K562 (cell line): ENCODE results near the gene CLCF1. TPM values are rescaled to one million over a fixed set of nuclear protein-coding genes. Genes with fewer than 3 reads are reported as not detected.

Experiments used
- BCL6 ChIP-seq: fragments of 250-450 bp; sonication (Bioruptor Pico); IDR thresholded peaks from 2 replicates; pipeline ENCODE4 v1.4.0; 2020
- CSDE1 ChIP-seq, 2 experiments: fragments of 450-650 bp; IDR thresholded peaks; 2 replicates each; pipeline ENCODE4 v1.6.1; 2016; ENCODE audit warnings: mild to moderate bottlenecking in 1 of 2
- E4F1 ChIP-seq: fragments of 250-450 bp; sonication (Bioruptor Pico); IDR thresholded peaks from 2 replicates; pipeline ENCODE4 v1.5.0; 2021; ENCODE audit warnings: mild to moderate bottlenecking, borderline replicate concordance
- HOXB6 ChIP-seq: fragments of 250-450 bp; sonication (Bioruptor Pico); IDR thresholded peaks from 2 replicates; pipeline ENCODE4 v1.5.1; 2022; ENCODE audit warnings: mild to moderate bottlenecking, borderline replicate concordance
- KAT7 ChIP-seq: sonication (generic); formaldehyde crosslinking; IDR thresholded peaks from 2 replicates; pipeline ENCODE4 v1.8.0; 2022; ENCODE audit warnings: missing genetic modification reagents, mild to moderate bottlenecking, borderline replicate concordance
- LARP7 ChIP-seq: fragments of 450-650 bp; IDR thresholded peaks from 2 replicates; pipeline ENCODE4 v1.6.1; 2016
- MEIS2 ChIP-seq: fragments of 450-650 bp; IDR thresholded peaks from 2 replicates; pipeline ENCODE4 v1.6.1; 2014; ENCODE audit warnings: mild to moderate bottlenecking; ENCODE audit not compliant: partially characterized antibody
- MYC ChIP-seq, 2 experiments: fragments of 250-450 bp in 1 of 2; sonication (Bioruptor Pico) in 1 of 2; IDR thresholded peaks; 2 replicates each; pipeline versions ENCODE4 v1.5.1 to v1.6.1; 2012 to 2021; ENCODE audit warnings: low read depth in 2 of 2, borderline replicate concordance in 1 of 2, improper control_type of control experiment in 1 of 2, low read length in 1 of 2, mild to moderate bottlenecking in 1 of 2, moderate library complexity in 1 of 2
- RBM25 ChIP-seq: fragments of 200-400 bp; formaldehyde crosslinking; IDR thresholded peaks from 2 replicates; pipeline ENCODE4 v1.6.1; 2018; ENCODE audit warnings: low read length, low read depth, moderate library complexity; ENCODE audit not compliant: severe bottlenecking
- SREBF1 ChIP-seq: fragments of 150-350 bp; IDR thresholded peaks from 2 replicates; pipeline ENCODE4 v1.6.1; 2014; ENCODE audit warnings: antibody characterized with exemption, low read depth, low read length, borderline replicate concordance
- TARDBP ChIP-seq: fragments of 450-650 bp; IDR thresholded peaks from 2 replicates; pipeline ENCODE4 v1.6.1; 2016
- XRCC5 ChIP-seq: fragments of 200-400 bp; formaldehyde crosslinking; IDR thresholded peaks from 2 replicates; pipeline ENCODE4 v1.6.1; 2017; ENCODE audit warnings: low read depth, mild to moderate bottlenecking, low read length
- ZNF282 ChIP-seq: sonication (generic); formaldehyde crosslinking; IDR thresholded peaks from 2 replicates; pipeline ENCODE4 v1.8.1; 2023; ENCODE audit warnings: missing genetic modification reagents
- ZNF518B ChIP-seq: fragments of 250-450 bp; sonication (Bioruptor Pico); IDR thresholded peaks from 2 replicates; pipeline ENCODE4 v1.5.0; 2021; ENCODE audit warnings: mild to moderate bottlenecking, moderate library complexity
- polyA plus RNA-seq, 8 experiments: library from polyadenylated mRNA; depleted of rRNA in 4 of 8; stranded (reverse) in 5 of 8; unstranded in 3 of 8; fragments of >200 nt; fragmentation: Nextera tagmentation in 2 of 8; fragmentation: Illumina TruSeq in 1 of 8; extraction: Ambion mirVana in 2 of 8; extraction: Trizol in 1 of 8; gene quantifications; 2 replicates each; pipeline versions ENCODE4 v1.2.1 to v1.2.3, GENCODE V29; 2011 to 2014; ENCODE audit warnings: inconsistent platforms in 1 of 8, missing spikeins in 1 of 8
- total RNA-seq, 7 experiments: library from RNA; depleted of rRNA in 6 of 7; stranded (reverse); fragments of >200 nt in 6 of 7; fragmentation: Illumina TruSeq in 2 of 7; extraction: Trizol in 2 of 7; gene quantifications; 2 replicates each; pipeline versions ENCODE4 v1.2.1 to v1.2.3, GENCODE V29; 2011 to 2021; ENCODE audit warnings: low replicate concordance in 1 of 7
- TF ChIP-seq, protein P1 (sequence below): sonication (generic); formaldehyde crosslinking; IDR thresholded peaks from 2 replicates; pipeline ENCODE4 v1.8.0; 2023; ENCODE audit warnings: mild to moderate bottlenecking, missing genetic modification reagents

Gene CLCF1
- total and polyA plus RNA-seq, 9 of the 15 experiments (the other 6 are each of a cell fraction or from before 2014, with no cell fraction given) = 0.49 to 5.8 (median 3.0) TPM

DNA sequence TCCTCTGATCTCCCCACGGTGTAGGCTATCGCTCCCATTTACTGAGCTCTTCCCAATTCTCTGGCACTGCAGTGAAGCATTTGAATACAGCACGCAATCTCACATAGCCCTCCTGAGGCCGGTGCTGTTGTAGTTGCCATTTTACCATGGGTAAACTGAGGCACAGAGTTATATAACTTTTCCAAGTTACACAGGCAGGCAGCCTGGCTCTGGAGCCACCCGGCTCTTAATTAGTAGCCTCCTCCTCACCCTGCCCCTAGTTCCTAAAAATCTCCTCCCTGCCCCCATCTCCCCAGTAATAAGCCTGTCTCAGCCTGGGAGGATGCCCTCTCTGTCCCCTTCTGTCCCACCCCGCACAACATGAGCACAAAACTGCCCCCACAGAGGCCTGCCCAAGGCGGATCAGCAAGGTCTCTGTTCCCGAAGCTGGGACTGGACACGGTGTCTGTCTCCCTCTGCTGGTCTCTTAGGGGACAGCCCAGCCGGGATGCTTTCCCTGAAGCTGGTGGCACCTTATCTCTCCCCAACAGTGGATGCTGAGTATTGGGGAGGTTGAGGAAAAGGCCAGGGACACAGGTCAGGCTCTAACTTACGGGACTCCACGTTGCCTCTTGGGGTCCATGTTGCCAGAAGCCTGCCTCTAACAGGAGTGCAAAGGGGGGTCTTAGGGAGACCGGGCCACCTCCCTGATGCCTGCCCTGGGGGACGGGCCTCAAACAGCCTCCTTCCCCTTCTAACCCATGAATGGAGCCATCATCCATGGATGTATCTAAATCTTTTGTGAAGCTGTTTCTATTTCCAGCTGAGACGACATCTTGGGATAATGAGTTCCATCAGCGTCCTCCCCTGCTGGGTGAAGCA is 9.1 kb upstream of the CLCF1 start (continued):
- TF ChIP-seq SREBF1 (no peak), RBM25 (peak; percentile 66), KAT7 (CRISPR knock-in tag) (no peak), ZNF282 (CRISPR knock-in tag) (no peak), HOXB6 (CRISPR knock-in tag) (no peak), BCL6 (no peak), MYC (IDR thresholded peaks at IDR 0.05; ENCODE audit: low read depth, low read length) (0 out of 2 replicates have a peak, but pooled peaks have one; percentile 35), MYC (CRISPR knock-in tag; IDR thresholded peaks at IDR 0.05; ENCODE audit: borderline replicate concordance, low read depth) (no peak), XRCC5 (peak; percentile 90), TARDBP (no peak), MEIS2 (no peak), CSDE1 (IDR thresholded peaks at IDR 0.05) (no peak), ZNF518B (CRISPR knock-in tag) (no peak), LARP7 (no peak), E4F1 (CRISPR knock-in tag) (no peak)
- TF ChIP-seq, protein P1, sequence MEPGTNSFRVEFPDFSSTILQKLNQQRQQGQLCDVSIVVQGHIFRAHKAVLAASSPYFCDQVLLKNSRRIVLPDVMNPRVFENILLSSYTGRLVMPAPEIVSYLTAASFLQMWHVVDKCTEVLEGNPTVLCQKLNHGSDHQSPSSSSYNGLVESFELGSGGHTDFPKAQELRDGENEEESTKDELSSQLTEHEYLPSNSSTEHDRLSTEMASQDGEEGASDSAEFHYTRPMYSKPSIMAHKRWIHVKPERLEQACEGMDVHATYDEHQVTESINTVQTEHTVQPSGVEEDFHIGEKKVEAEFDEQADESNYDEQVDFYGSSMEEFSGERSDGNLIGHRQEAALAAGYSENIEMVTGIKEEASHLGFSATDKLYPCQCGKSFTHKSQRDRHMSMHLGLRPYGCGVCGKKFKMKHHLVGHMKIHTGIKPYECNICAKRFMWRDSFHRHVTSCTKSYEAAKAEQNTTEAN (CRISPR knock-in tag) = no peak
